ENCODE measurements around the gene TCF12.

GRCh38 chr15:57098896-57099295 lies 180.5 kb downstream of the TCF12 start:
- TF ChIP-seq CTCF (IDR thresholded peaks at IDR 0.05) (no peak), POLR2AphosphoS5 (IDR thresholded peaks at IDR 0.05) (no peak), EP300 (IDR thresholded peaks at IDR 0.05; ENCODE audit: low read depth) (no peak)

All from transverse colon (tissue), 4 donors.